Stimulated activated CD8-positive, alpha-beta memory T cell treated with anti-CD3 and anti-CD28 coated beads, Interleukin-4, amount 100 ng/mL, for 48 hours (primary cell): ENCODE measurements around the gene HELZ2.
"Not testable (repeated sequence)": the region's sequence is repeated elsewhere in the genome, so short reads cannot be mapped to it uniquely, and the experiment has no call there.

Experiments used
- DNase-seq: peaks from one replicate; pipeline ENCODE4 v3.0.0-alpha.2; 2020

The HELZ2 gene

GRCh38 chr20:63574156-63574828, at the start of gene HELZ2:
Gene HELZ2 (minus strand): TSS chr20:63574239. CDS start chr20:63572385, 1,854 bp downstream.
- DNase-seq = peak; percentile 65

GRCh38 chr20:63622732-63623131, 48.7 kb upstream of the HELZ2 start:
- no peak for DNase-seq

- no peak for DNase-seq
These were observed 48.1 kb upstream of the HELZ2 start for GRCh38 chr20:63622096-63622495.

- DNase-seq = no peak
These were observed 47.0 kb upstream of the HELZ2 start for GRCh38 chr20:63620991-63621390.

GRCh38 chr20:63619505-63619904, 45.5 kb upstream of the HELZ2 start:
- no peak for DNase-seq

- DNase-seq = no peak
These were observed 45.0 kb upstream of the HELZ2 start for GRCh38 chr20:63619086-63619485.

GRCh38 chr20:63618291-63618980, 44.4 kb upstream of the HELZ2 start:
- DNase-seq = no peak

- DNase-seq = no peak
These were observed 43.8 kb upstream of the HELZ2 start for GRCh38 chr20:63617876-63618265.

GRCh38 chr20:63617092-63617875, 43.2 kb upstream of the HELZ2 start:
- DNase-seq = no peak

GRCh38 chr20:63613863-63614594, 40.0 kb upstream of the HELZ2 start:
- DNase-seq = not testable (repeated sequence)

- DNase-seq = no peak
These were observed 38.4 kb upstream of the HELZ2 start for GRCh38 chr20:63612276-63612931.

GRCh38 chr20:63611646-63612045, 37.6 kb upstream of the HELZ2 start:
- DNase-seq = no peak

GRCh38 chr20:63610581-63611435, 36.8 kb upstream of the HELZ2 start:
- DNase-seq = no peak

GRCh38 chr20:63606686-63607085, 32.6 kb upstream of the HELZ2 start:
- DNase-seq = no peak

GRCh38 chr20:63602321-63602720, 28.3 kb upstream of the HELZ2 start:
- no peak for DNase-seq

GRCh38 chr20:63601679-63602078, 27.6 kb upstream of the HELZ2 start:
- peak; percentile 32 for DNase-seq

- DNase-seq = no peak
These were observed 25.5 kb upstream of the HELZ2 start for GRCh38 chr20:63599396-63600050.

- DNase-seq = no peak
These were observed 24.7 kb upstream of the HELZ2 start for GRCh38 chr20:63598479-63599395.

- no peak for DNase-seq
These were observed 23.8 kb upstream of the HELZ2 start for GRCh38 chr20:63597651-63598478.
